SK-MEL-5 (cell line): Measurements from ENCODE around the gene C1QTNF12. TPM values are rescaled to one million over a fixed set of nuclear protein-coding genes. Genes with fewer than 3 reads are reported as not detected.

Experiments
- DNase-seq: peaks from one replicate; pipeline ENCODE4 v3.0.0-alpha.2; 2016; ENCODE audit warnings: low read depth, low spot score
- in situ Hi-C: cut with HindIII; loops from 2 replicates; pipeline ENCODE4 v1.10.0; 2016; ENCODE audit warnings: low sequenced_read_pairs, high pct_unique_total_duplicates, low pct_unique_long_range_greater_than_20kb
- total RNA-seq: library from RNA; depleted of rRNA; stranded (reverse); fragments of >200 nt; shearing (Covaris generic); gene quantifications from 2 replicates; pipeline ENCODE4 v1.2.3, GENCODE V29; 2014

The C1QTNF12 gene
- total RNA-seq, 1 experiment from 2014 or later, result not detected

GRCh38 chr1:1213345-1214265 is 32.9 kb downstream of the C1QTNF12 start, which contains the start of gene TNFRSF4:
Gene TNFRSF4 (minus strand): TSS chr1:1214153. CDS start chr1:1214127, 26 bp downstream.
- no peak for DNase-seq

GRCh38 chr1:1212780-1213344 is 33.7 kb downstream of the C1QTNF12 start:
- in situ Hi-C loops, result no loop called here
- no peak for DNase-seq

More at GRCh38 chr1:1213345-1214265, 32.9 kb downstream of the C1QTNF12 start, which contains the start of gene TNFRSF4:
- in situ Hi-C loops, result no loop called here

GRCh38 chr1:1211541-1212441 is 34.7 kb downstream of the C1QTNF12 start:
- DNase-seq, result no peak
- in situ Hi-C loops, result no loop called here

- in situ Hi-C loops, result no loop called here
Measured at GRCh38 chr1:1210726-1211540, 35.6 kb downstream of the C1QTNF12 start.

GRCh38 chr1:1208713-1209433 is 37.6 kb downstream of the C1QTNF12 start:
- no peak for DNase-seq
- in situ Hi-C loops, result no loop called here

More at GRCh38 chr1:1210726-1211540, 35.6 kb downstream of the C1QTNF12 start:
- DNase-seq, result no peak

- in situ Hi-C loops, result no loop called here
- no peak for DNase-seq
Measured at GRCh38 chr1:1207571-1207892, 39.0 kb downstream of the C1QTNF12 start.

- in situ Hi-C loops, result no loop called here
- no peak for DNase-seq
Measured at GRCh38 chr1:1206966-1207531, 39.5 kb downstream of the C1QTNF12 start.

GRCh38 chr1:1206376-1206965 is 40.1 kb downstream of the C1QTNF12 start, which contains the start of gene TNFRSF18:
Gene TNFRSF18 (minus strand): TSS chr1:1206592. CDS start chr1:1206571, 21 bp downstream.
- in situ Hi-C loops, result no loop called here
- no peak for DNase-seq

GRCh38 chr1:1205769-1206375 is 40.6 kb downstream of the C1QTNF12 start:
- DNase-seq, result no peak
- in situ Hi-C loops, result no loop called here

GRCh38 chr1:1204998-1205768 is 41.3 kb downstream of the C1QTNF12 start:
- DNase-seq, result no peak
- in situ Hi-C loops, result no loop called here

GRCh38 chr1:1204425-1204920 is 42.0 kb downstream of the C1QTNF12 start:
- DNase-seq, result no peak
- in situ Hi-C loops, result no loop called here

GRCh38 chr1:1203561-1204424 is 42.7 kb downstream of the C1QTNF12 start:
- in situ Hi-C loops, result no loop called here
- no peak for DNase-seq

GRCh38 chr1:1202831-1203560 is 43.5 kb downstream of the C1QTNF12 start:
- no peak for DNase-seq
- in situ Hi-C loops, result no loop called here
